Measurements from ENCODE around the gene ZNF687.
"Not testable (repeated sequence)": the region's sequence is repeated elsewhere in the genome, so short reads cannot be mapped to it uniquely, and the experiment has no call there.

Gene ZNF687

GRCh38 chr1:151255381-151255780, 26.7 kb upstream of the ZNF687 start:
- Histone ChIP-seq H3K36me3 (ENCODE audit: control insufficient read depth, insufficient read depth, low read length) (peaks cover 7% of the 10 kb centered on the region; the same call in 1 of the 2 replicates), H3K4me1 (ENCODE audit: control insufficient read depth, insufficient read depth, low read length) (no peaks in the 10 kb centered on the region; the same call in 1 of the 2 replicates), H3K27ac (ENCODE audit: low read depth, low read length) (peak overlapping the region; percentile 93), H3K27me3 (ENCODE audit: control insufficient read depth, insufficient read depth, low read length) (no peaks in the 10 kb centered on the region), H3K9me3 (ENCODE audit: control insufficient read depth, insufficient read depth, low read length) (no peaks in the 10 kb centered on the region), H3K9ac (ENCODE audit: low read depth, low read length) (peak overlapping the region; percentile 86), H3K4me3 (ENCODE audit: low read depth, low read length) (peak overlapping the region; percentile 99)

GRCh38 chr1:151259351-151259750, 22.7 kb upstream of the ZNF687 start:
- no peaks in the 10 kb centered on the region; the same call in 1 of the 2 replicates for H3K4me1 ChIP-seq (ENCODE audit: control insufficient read depth, insufficient read depth, low read length)
- no peak overlapping the region for H3K4me3 ChIP-seq (ENCODE audit: low read depth, low read length)
- H3K9ac ChIP-seq (ENCODE audit: low read depth, low read length), result no peak overlapping the region
- no peak overlapping the region for H3K27ac ChIP-seq (ENCODE audit: low read depth, low read length)
- H3K27me3 ChIP-seq (ENCODE audit: control insufficient read depth, insufficient read depth, low read length), result no peaks in the 10 kb centered on the region
- H3K36me3 ChIP-seq (ENCODE audit: control insufficient read depth, insufficient read depth, low read length), result peaks cover 31% of the 10 kb centered on the region
- no peaks in the 10 kb centered on the region for H3K9me3 ChIP-seq (ENCODE audit: control insufficient read depth, insufficient read depth, low read length)

DNA sequence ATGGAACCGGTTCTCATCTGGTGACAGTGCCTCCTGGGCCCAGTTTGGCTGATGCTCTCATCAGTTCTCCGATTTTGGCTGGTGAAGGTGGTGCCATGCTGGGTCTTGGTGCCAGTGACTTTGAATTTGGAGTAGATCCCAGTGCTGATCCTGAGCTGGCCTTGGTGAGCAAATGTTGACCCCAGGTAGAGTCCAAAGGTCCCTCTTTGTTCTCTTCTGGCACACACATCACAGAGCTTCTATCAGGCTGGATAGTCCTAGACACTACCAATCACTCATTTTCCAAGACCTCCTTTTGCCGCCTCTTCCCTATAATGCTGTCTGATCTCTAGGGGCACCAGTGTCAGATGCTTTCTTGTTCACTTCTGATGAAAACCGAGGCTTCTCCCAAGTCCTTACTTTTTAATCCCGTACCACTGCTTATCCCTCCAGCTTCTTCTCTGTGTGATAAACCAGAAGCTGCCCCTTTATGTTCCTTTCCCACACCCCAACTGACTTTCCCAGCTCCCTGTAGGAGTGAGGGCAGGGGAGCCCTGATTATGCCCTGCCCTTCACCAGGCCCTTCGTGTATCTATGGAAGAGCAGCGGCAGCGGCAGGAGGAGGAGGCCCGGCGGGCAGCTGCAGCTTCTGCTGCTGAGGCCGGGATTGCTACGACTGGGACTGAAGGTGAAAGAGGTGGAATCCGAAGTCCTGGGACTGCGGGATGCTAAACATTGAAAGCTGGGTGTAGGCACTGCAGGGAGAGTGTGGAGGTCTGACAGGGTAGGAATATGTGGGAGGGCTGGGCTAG, 16.5 kb upstream of the ZNF687 start:
- no peaks in the 10 kb centered on the region for H3K4me1 ChIP-seq (ENCODE audit: control insufficient read depth, insufficient read depth, low read length)

DNA sequence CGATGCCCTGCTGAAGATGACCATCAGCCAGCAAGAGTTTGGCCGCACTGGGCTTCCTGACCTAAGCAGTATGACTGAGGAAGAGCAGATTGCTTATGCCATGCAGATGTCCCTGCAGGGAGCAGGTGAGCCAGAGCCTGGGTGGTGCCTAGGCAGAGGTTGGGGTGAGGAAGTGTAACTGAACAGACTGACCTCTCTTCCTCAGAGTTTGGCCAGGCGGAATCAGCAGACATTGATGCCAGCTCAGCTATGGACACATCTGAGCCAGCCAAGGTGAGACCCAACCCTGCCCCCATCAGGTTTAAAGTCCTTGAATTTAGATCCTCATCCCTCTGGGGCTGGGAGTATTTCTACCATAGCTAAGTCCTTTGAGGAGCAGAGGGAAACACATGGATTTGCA, 15.8 kb upstream of the ZNF687 start:
- Histone ChIP-seq H3K27me3 (ENCODE audit: control insufficient read depth, insufficient read depth, low read length) (no peaks in the 10 kb centered on the region), H3K9ac (ENCODE audit: low read depth, low read length) (no peak overlapping the region), H3K9me3 (ENCODE audit: control insufficient read depth, insufficient read depth, low read length) (no peaks in the 10 kb centered on the region), H3K36me3 (ENCODE audit: control insufficient read depth, insufficient read depth, low read length) (peaks cover 78% of the 10 kb centered on the region), H3K4me1 (ENCODE audit: control insufficient read depth, insufficient read depth, low read length) (no peaks in the 10 kb centered on the region), H3K4me3 (ENCODE audit: low read depth, low read length) (no peak overlapping the region), H3K27ac (ENCODE audit: low read depth, low read length) (no peak overlapping the region)

More for the DNA sequence above, 16.5 kb upstream of the ZNF687 start:
- Histone ChIP-seq H3K27me3 (ENCODE audit: control insufficient read depth, insufficient read depth, low read length) (no peaks in the 10 kb centered on the region), H3K4me3 (ENCODE audit: low read depth, low read length) (no peak overlapping the region), H3K9ac (ENCODE audit: low read depth, low read length) (no peak overlapping the region), H3K36me3 (ENCODE audit: control insufficient read depth, insufficient read depth, low read length) (peaks cover 75% of the 10 kb centered on the region), H3K9me3 (ENCODE audit: control insufficient read depth, insufficient read depth, low read length) (no peaks in the 10 kb centered on the region), H3K27ac (ENCODE audit: low read depth, low read length) (no peak overlapping the region)

DNA sequence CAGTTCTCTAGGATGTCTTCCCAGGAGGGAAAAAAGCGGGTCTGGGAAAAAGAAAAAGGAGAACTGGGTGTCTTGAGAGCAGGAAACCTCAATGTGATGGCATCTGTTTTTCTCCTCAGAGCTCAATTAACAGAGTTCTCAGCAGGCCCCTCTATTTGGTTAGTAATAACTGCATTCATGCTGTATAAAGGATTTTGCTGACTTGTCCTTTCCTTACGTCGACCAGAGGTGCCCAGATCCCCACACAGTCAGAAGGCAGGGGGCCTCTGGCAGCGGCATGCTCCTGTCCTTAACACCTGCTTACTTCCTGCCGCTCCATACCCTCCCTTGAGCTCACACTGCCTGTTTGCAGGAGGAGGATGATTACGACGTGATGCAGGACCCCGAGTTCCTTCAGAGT, 15.3 kb upstream of the ZNF687 start:
- H3K36me3 ChIP-seq (ENCODE audit: control insufficient read depth, insufficient read depth, low read length), result peaks cover 77% of the 10 kb centered on the region

DNA sequence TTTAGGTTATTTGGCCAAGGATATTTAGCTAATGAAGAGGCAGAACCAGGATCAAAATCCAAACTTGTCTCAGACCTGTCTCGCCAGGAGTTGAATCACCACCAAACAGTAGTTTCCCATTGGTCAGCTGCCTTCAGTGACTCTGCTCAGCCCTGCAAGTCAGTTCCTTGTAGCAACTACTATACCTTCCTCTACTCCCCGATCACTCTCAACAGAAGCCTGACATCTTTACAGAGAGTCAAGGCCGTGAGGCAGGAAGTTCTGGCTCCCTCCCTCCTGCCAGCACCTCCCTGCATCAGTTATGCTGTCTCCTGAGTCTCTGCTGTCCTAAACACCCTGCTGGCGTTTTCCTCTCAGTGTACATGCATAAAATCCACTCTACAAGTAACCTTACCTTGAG, 14.3 kb upstream of the ZNF687 start:
- Histone ChIP-seq H3K27ac (ENCODE audit: low read depth, low read length) (no peak overlapping the region), H3K9me3 (ENCODE audit: control insufficient read depth, insufficient read depth, low read length) (no peaks in the 10 kb centered on the region), H3K4me1 (ENCODE audit: control insufficient read depth, insufficient read depth, low read length) (no peaks in the 10 kb centered on the region), H3K9ac (ENCODE audit: low read depth, low read length) (no peak overlapping the region), H3K27me3 (ENCODE audit: control insufficient read depth, insufficient read depth, low read length) (no peaks in the 10 kb centered on the region), H3K4me3 (ENCODE audit: low read depth, low read length) (no peak overlapping the region), H3K36me3 (ENCODE audit: control insufficient read depth, insufficient read depth, low read length) (peaks cover 67% of the 10 kb centered on the region)

More for the DNA sequence above, 15.3 kb upstream of the ZNF687 start:
- Histone ChIP-seq H3K9me3 (ENCODE audit: control insufficient read depth, insufficient read depth, low read length) (no peaks in the 10 kb centered on the region), H3K27me3 (ENCODE audit: control insufficient read depth, insufficient read depth, low read length) (no peaks in the 10 kb centered on the region), H3K27ac (ENCODE audit: low read depth, low read length) (no peak overlapping the region), H3K9ac (ENCODE audit: low read depth, low read length) (no peak overlapping the region), H3K4me1 (ENCODE audit: control insufficient read depth, insufficient read depth, low read length) (no peaks in the 10 kb centered on the region), H3K4me3 (ENCODE audit: low read depth, low read length) (no peak overlapping the region)

GRCh38 chr1:151273924-151274466, 8.1 kb upstream of the ZNF687 start:
- Histone ChIP-seq H3K9ac (ENCODE audit: low read depth, low read length) (no peak overlapping the region), H3K4me1 (ENCODE audit: control insufficient read depth, insufficient read depth, low read length) (no peaks in the 10 kb centered on the region), H3K9me3 (ENCODE audit: control insufficient read depth, insufficient read depth, low read length) (no peaks in the 10 kb centered on the region), H3K27ac (ENCODE audit: low read depth, low read length) (no peak overlapping the region), H3K36me3 (ENCODE audit: control insufficient read depth, insufficient read depth, low read length) (peaks cover 11% of the 10 kb centered on the region), H3K4me3 (ENCODE audit: low read depth, low read length) (no peak overlapping the region), H3K27me3 (ENCODE audit: control insufficient read depth, insufficient read depth, low read length) (no peaks in the 10 kb centered on the region)

- H3K27ac ChIP-seq (ENCODE audit: low read depth, low read length); H3K9me3 ChIP-seq (ENCODE audit: control insufficient read depth, insufficient read depth, low read length); H3K27me3 ChIP-seq (ENCODE audit: control insufficient read depth, insufficient read depth, low read length); H3K4me3 ChIP-seq (ENCODE audit: low read depth, low read length); H3K4me1 ChIP-seq (ENCODE audit: control insufficient read depth, insufficient read depth, low read length); H3K9ac ChIP-seq (ENCODE audit: low read depth, low read length); H3K36me3 ChIP-seq (ENCODE audit: control insufficient read depth, insufficient read depth, low read length): not testable (repeated sequence)
Observed at GRCh38 chr1:151275341-151275740, 6.8 kb upstream of the ZNF687 start.

- Histone ChIP-seq H3K27ac (ENCODE audit: low read depth, low read length) (no peak overlapping the region), H3K4me3 (ENCODE audit: low read depth, low read length) (no peak overlapping the region), H3K4me1 (ENCODE audit: control insufficient read depth, insufficient read depth, low read length) (no peaks in the 10 kb centered on the region), H3K36me3 (ENCODE audit: control insufficient read depth, insufficient read depth, low read length) (no peaks in the 10 kb centered on the region), H3K9ac (ENCODE audit: low read depth, low read length) (no peak overlapping the region), H3K27me3 (ENCODE audit: control insufficient read depth, insufficient read depth, low read length) (no peaks in the 10 kb centered on the region), H3K9me3 (ENCODE audit: control insufficient read depth, insufficient read depth, low read length) (no peaks in the 10 kb centered on the region)
Observed at GRCh38 chr1:151277249-151277648, 4.8 kb upstream of the ZNF687 start.

GRCh38 chr1:151281225-151281968, 702 bp upstream of the ZNF687 start:
- peaks cover 9% of the 10 kb centered on the region; the same call in 1 of the 2 replicates for H3K4me1 ChIP-seq (ENCODE audit: control insufficient read depth, insufficient read depth, low read length)
- H3K27me3 ChIP-seq (ENCODE audit: control insufficient read depth, insufficient read depth, low read length), result no peaks in the 10 kb centered on the region
- H3K9ac ChIP-seq (ENCODE audit: low read depth, low read length), result peak overlapping the region; percentile 98
- no peaks in the 10 kb centered on the region for H3K9me3 ChIP-seq (ENCODE audit: control insufficient read depth, insufficient read depth, low read length)
- H3K4me3 ChIP-seq (ENCODE audit: low read depth, low read length), result peak overlapping the region; percentile 90
- H3K27ac ChIP-seq (ENCODE audit: low read depth, low read length), result peak overlapping the region; percentile 100
- H3K36me3 ChIP-seq (ENCODE audit: control insufficient read depth, insufficient read depth, low read length), result peaks cover 16% of the 10 kb centered on the region
